Breast epithelium (tissue), 4 donors: ENCODE data around the gene COPE. TPM values are rescaled to one million over a fixed set of nuclear protein-coding genes. Genes with fewer than 3 reads are reported as not detected.
A peak's percentile ranks its signal among the peaks of the same experiment; 100 is the strongest.

Experiments used
- DNase-seq, 2 donors: peaks; one replicate each; pipeline ENCODE4 v3.0.0-alpha.2; 2019; ENCODE audit warnings: low spot score in 2 of 2
- H3K27ac ChIP-seq, 2 donors: fragments of 200-600 bp; sonication (generic) in 1 of 2; one replicate each; pipeline ENCODE4 v1.5.1; 2016 to 2019; ENCODE audit warnings: mild to moderate bottlenecking in 1 of 2
- H3K27me3 ChIP-seq, 2 donors: fragments of 200-600 bp; sonication (generic) in 1 of 2; one replicate each; pipeline versions ENCODE4 v1.5.1 to v1.6.0; 2017 to 2019; ENCODE audit warnings: control low read depth in 1 of 2, mild to moderate bottlenecking in 1 of 2
- H3K36me3 ChIP-seq: fragments of 200-600 bp; one replicate; pipeline ENCODE4 v1.5.1; 2019
- H3K4me1 ChIP-seq, 2 donors: fragments of 200-600 bp; sonication (generic); one replicate each; pipeline ENCODE4 v1.5.1; 2016 to 2019; ENCODE audit warnings: control low read depth in 1 of 2
- H3K4me3 ChIP-seq, 3 donors: fragments of 200-600 bp; sonication (generic); 1 replicate in 2 of 3; 2 replicates in 1 of 3; pipeline ENCODE4 v1.5.1; 2016 to 2019; ENCODE audit warnings: mild to moderate bottlenecking in 3 of 3, moderate library complexity in 2 of 3
- H3K9me3 ChIP-seq, 2 donors: fragments of 200-600 bp; sonication (generic) in 1 of 2; one replicate each; pipeline ENCODE4 v1.5.1; 2016 to 2019; ENCODE audit warnings: control low read depth in 1 of 2
- POLR2A ChIP-seq: fragments of 450-650 bp; IDR thresholded peaks from one replicate; pipeline ENCODE4 v1.6.1; 2016; ENCODE audit warnings: antibody characterized with exemption, mild to moderate bottlenecking, moderate library complexity
- POLR2AphosphoS5 ChIP-seq, 3 donors: sonication (generic); formaldehyde crosslinking; IDR thresholded peaks; one replicate each; pipeline ENCODE4 v1.6.1; 2017; ENCODE audit warnings: antibody characterized with exemption in 3 of 3
- intact Hi-C: fragments of 100-400 bp; cut with DNase I; formaldehyde crosslinking; loops from one replicate; pipeline ENCODE4 v1.15.1; 2023; ENCODE audit warnings: low total_unique reads
- total RNA-seq, 3 donors: library from RNA; depleted of rRNA; stranded (reverse); fragments of >200 nt; gene quantifications; one replicate each; pipeline ENCODE4 v1.1.0, GENCODE V29; 2016
- TF ChIP-seq, protein P1 (sequence below), 3 donors: fragments of 450-650 bp; IDR thresholded peaks; one replicate each; pipeline ENCODE4 v1.5.1; 2016 to 2017; ENCODE audit warnings: antibody characterized with exemption in 3 of 3, mild to moderate bottlenecking in 3 of 3, moderate library complexity in 3 of 3

Gene COPE
- total RNA-seq, 3 donors from 2014 or later: 144 to 204 (median 190) TPM

DNA sequence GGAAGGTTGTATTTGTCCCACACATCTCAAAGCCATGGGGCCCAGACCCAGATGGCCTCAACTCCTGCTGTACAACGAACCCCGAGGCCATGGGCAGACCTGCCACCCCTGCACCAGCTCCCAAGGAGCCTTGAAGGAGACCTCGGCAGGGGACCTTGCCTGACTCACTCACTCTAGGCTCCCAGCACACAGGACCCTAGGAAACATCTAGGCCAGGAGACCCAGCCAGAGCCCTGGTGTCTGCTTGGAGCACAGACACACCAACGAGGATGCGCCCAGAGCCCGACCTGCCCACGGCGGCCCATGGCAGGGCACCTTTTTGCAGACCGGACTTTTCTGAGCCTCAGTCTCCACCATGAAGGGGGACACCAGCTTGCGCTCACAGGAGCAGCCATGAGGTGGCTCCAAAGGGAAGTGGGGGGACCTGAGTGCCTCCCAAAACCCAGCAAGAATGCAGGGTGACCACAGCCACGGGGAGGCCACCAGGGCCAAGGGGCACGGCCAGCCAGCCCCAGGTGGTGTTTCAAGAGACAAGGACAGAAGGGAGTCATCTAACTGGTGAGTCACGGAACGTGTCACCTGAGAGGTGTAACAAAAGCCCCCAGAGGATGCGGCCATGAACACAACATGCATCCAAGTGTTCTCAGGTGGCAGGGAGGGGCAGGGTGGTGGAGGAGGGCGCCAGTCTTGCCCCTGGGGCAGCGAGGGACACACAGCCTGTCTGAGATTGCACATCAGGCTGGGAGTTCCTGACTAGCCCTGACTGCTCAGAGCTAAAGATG is 18.3 kb downstream of the COPE start:
- intact Hi-C loops: no loop called here
- H3K4me1 ChIP-seq: no peaks in the 10 kb centered on the region
- TF ChIP-seq POLR2A: no peak
- TF ChIP-seq, protein P1, sequence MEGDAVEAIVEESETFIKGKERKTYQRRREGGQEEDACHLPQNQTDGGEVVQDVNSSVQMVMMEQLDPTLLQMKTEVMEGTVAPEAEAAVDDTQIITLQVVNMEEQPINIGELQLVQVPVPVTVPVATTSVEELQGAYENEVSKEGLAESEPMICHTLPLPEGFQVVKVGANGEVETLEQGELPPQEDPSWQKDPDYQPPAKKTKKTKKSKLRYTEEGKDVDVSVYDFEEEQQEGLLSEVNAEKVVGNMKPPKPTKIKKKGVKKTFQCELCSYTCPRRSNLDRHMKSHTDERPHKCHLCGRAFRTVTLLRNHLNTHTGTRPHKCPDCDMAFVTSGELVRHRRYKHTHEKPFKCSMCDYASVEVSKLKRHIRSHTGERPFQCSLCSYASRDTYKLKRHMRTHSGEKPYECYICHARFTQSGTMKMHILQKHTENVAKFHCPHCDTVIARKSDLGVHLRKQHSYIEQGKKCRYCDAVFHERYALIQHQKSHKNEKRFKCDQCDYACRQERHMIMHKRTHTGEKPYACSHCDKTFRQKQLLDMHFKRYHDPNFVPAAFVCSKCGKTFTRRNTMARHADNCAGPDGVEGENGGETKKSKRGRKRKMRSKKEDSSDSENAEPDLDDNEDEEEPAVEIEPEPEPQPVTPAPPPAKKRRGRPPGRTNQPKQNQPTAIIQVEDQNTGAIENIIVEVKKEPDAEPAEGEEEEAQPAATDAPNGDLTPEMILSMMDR (IDR thresholded peaks at IDR 0.05): no peak
- no peak for TF ChIP-seq POLR2AphosphoS5 (IDR thresholded peaks at IDR 0.05)
- H3K9me3 ChIP-seq: no peaks in the 10 kb centered on the region
- H3K4me3 ChIP-seq: no peak overlapping the region
- no peak overlapping the region for H3K27ac ChIP-seq
- H3K36me3 ChIP-seq: no peaks in the 10 kb centered on the region
- no peak for DNase-seq
- no peaks in the 10 kb centered on the region for H3K27me3 ChIP-seq

DNA sequence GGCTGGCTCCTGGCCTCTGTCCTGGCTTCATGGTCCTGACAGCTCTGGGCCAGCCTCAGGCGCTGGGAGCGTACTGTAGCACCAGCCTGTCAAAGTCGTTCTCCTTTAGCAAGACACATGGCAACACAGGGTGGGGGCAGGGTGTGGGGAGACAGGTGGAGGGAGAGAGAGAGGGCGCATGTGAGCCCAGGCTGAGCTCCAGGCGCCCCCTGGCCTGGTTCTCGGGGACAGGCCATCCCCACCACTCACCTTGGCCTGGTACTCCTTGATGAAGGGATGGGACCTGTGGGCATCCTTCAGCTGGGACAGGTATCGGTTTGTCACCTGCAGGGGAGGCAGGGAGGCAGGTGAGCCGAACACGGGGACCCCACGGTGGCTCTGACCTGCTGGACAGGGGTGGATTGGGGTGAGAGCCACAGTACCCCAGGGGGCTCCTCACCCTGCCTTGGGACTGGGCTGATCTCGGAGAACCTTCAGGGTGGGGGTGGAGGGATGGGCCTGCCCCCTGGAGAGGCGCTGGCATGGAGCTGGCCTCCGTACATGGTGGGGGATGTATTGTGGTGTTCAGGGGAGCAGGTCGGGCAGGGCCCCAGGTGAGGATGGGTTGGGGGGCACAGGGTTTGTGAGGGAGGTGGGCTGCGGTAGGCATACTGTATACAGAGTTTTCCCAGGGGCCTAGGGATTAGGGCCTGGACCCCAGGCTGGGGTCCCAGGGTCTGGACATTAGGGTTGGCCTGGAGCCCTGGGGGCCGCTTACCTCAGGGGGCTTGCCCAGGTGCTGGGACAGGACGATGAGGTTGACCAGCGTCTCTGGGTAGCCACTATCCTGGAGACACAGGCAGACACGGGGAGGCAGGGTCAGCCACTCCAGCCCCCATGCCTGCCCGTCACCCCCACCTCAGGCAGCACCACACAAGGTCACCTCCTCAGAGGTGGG is 19.3 kb downstream of the COPE start:
- no peak for DNase-seq
- Histone ChIP-seq H3K4me3 (no peak overlapping the region), H3K27ac (no peak overlapping the region), H3K36me3 (no peaks in the 10 kb centered on the region), H3K9me3 (no peaks in the 10 kb centered on the region), H3K4me1 (peaks cover 6 to 7% of the 10 kb centered on the region in 2 donors), H3K27me3 (peaks cover 2 to 7% of the 10 kb centered on the region in 2 donors)
- intact Hi-C loops: no loop called here
- TF ChIP-seq, protein P1 (IDR thresholded peaks at IDR 0.05): no peak

DNA sequence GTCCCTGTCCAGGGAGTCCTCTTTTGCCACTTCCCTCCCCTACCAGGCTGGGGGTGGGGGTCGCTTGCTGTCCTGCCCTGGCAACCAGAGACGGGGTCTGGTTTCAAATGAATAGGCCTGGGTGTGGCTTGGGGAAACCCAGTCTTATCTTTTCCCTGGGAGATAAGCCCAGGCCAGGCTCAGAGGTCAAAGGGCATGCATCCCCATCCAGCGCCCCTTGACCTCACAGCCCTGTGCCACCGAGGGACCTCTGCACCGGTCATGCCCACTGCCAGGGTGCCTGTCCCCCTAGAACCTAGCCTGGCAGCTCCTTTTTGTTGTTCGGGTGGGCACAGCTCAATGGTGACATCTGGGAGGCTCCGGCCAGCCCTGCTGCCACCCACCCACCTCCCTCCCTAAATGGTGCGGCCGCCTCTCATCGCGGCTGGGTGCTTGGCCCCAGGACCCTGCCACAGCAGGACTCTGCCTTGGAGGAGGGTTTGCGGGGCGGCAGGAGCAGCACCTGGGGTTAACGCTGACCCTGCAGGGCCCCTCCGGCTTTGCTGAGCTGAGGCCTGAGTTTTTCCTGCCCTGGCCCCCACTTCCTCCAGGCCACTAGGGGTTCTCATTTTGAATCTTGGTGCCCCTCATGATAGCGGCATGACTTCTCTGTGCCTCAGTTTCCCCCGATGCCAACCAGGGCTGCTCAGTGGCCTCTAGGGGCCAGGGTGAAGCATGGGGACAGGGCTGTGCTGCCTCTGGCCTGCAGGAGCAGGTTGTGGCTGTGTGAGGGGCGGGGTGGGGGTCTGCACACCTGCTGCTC is 20.4 kb downstream of the COPE start:
- Histone ChIP-seq H3K36me3 (no peaks in the 10 kb centered on the region), H3K27ac (no peak overlapping the region)

DNA sequence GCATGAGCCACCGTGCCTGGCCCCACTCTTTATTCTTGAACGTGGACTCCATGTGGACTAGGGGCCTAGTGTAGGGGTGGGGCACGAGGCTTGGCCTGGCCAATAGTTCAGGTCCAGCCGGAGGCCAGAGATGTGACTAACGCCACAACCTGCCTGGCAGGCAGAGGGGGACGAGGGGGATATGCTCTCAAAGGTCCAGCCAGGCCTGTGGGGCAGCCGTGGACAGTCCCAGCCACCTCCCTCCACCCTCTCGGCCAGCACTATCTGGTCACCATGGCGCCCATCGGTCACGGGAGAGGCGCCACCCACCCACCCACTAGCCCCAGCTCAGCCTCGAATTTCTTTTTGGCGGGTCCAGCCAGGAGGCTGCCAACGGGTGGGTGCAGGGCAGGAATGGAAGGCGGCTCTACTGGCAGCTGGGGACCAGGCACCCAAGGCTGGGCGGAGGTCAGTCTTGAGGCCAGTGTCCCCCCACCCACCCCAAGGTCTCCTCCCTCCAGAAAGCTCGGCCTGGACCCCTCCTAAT is 21.0 kb downstream of the COPE start:
- Histone ChIP-seq H3K27me3 (peaks cover 2 to 10% of the 10 kb centered on the region in 2 donors), H3K4me1 (peaks cover 8 to 13% of the 10 kb centered on the region in 2 donors), H3K27ac (peak overlapping the region in 1 of 2 donors; percentile 12), H3K4me3 (no peak overlapping the region), H3K36me3 (no peaks in the 10 kb centered on the region), H3K9me3 (no peaks in the 10 kb centered on the region)
- intact Hi-C loops: no loop called here
- TF ChIP-seq POLR2AphosphoS5 (IDR thresholded peaks at IDR 0.05) (no peak), POLR2A (no peak)
- TF ChIP-seq, protein P1 (IDR thresholded peaks at IDR 0.05): no peak
- no peak for DNase-seq

More for the DNA sequence above, 20.4 kb downstream of the COPE start:
- H3K4me1 ChIP-seq: peaks cover 8 to 13% of the 10 kb centered on the region in 2 donors
- TF ChIP-seq, protein P1 (IDR thresholded peaks at IDR 0.05): no peak
- TF ChIP-seq POLR2A (no peak), POLR2AphosphoS5 (IDR thresholded peaks at IDR 0.05) (no peak)
- peaks cover 2 to 10% of the 10 kb centered on the region in 2 donors for H3K27me3 ChIP-seq
- no peak for DNase-seq
- H3K4me3 ChIP-seq: no peak overlapping the region
- intact Hi-C loops: no loop called here
- H3K9me3 ChIP-seq: no peaks in the 10 kb centered on the region
